ENCODE data around the gene NDRG3. TPM values are rescaled to one million over a fixed set of nuclear protein-coding genes. Genes with fewer than 3 reads are reported as not detected.

Gene NDRG3
- 19.8 and 20.2 TPM in 2 replicates for total RNA-seq (2014; rRNA removed; shearing (Covaris generic))
- 23.3 and 26.6 TPM in 2 replicates for polyA plus RNA-seq (2016; fragmentation: Nextera tagmentation; extraction: Ambion mirVana)

DNA sequence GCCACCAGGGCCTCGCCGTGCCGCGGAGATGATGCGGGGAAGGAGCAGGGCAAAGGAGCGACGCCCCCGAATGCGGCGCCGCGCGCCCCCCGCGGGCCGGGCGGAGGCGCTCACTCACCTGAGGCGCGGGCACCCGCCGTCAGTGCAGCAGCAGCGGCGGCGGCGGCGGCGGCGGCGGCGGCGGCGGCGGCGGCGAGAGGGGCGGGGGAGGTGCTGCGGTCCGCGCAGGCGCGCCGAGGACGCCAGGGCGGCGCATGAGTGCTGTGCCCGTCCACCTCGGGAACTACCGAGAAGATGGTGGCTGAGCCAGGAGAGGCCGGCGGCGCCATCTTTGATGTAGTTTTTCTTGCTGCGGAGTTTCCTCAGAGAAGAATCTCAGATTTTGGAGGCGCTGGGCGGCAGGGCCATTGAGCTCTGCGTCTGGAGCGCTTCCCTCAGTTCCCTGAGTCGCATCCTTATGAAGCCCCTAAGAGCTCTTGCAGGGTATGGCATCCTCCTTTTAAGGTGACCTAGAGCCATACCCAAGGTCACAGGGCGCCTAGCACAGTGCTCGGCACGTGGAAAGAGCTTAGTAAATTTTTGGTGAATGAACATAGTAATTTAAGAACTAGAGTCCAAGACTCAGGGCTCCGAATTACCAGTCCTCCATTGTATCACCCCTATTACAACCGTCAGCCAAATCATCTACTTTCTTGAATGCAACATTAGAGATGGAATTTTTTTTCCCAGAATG is at the start of gene NDRG3:
Gene NDRG3, minus strand, starts transcription at position 164 of the 733 bp plus-strand sequence. CDS start 24,355 bp downstream, outside the sequence.
- Histone ChIP-seq H3K4me1 (ENCODE audit: insufficient read depth) (peaks cover 4% of the 10 kb centered on the region), H3K9ac (peak within 1 kb of the TSS; percentile 76), H2AFZ (peak within 1 kb of the TSS; percentile 98), H3K27ac (peak within 1 kb of the TSS; percentile 10; the same call in 1 of the 2 replicates), H4K20me1 (ENCODE audit: insufficient read depth) (no peaks in the 10 kb centered on the region), H3K4me2 (ENCODE audit: unreplicated experiment) (peak within 1 kb of the TSS; percentile 97), H3K36me3 (ENCODE audit: low read depth) (no peaks in the 10 kb centered on the region), H3F3A (ENCODE audit: insufficient read depth) (0 out of 2 replicates have a peak, but pooled peaks cover 4% of the 10 kb centered on the region), H3K9me3 (ENCODE audit: low read depth) (no peaks in the 10 kb centered on the region), H3K9me2 (ENCODE audit: insufficient read depth) (no peaks in the 10 kb centered on the region), H3K4me3 (peak within 1 kb of the TSS; percentile 76), H3K27me3 (replicated peaks; ENCODE audit: insufficient read depth) (no peaks in the 10 kb centered on the region), H3K79me2 (ENCODE audit: insufficient read depth) (peaks cover 14% of the 10 kb centered on the region; the same call in 1 of the 2 replicates)
- TF ChIP-seq EZH2 (IDR thresholded peaks at IDR 0.05; ENCODE audit: insufficient read depth, poor library complexity, severe bottlenecking) (no peak), EZH2phosphoT487 (IDR thresholded peaks at IDR 0.05; ENCODE audit: insufficient read depth, low read depth) (no peak)
- DNase-seq = peak; percentile 98
- WGBS, 2 experiments (ENCODE audit: low coverage in 1 of 2, low lambda C conversion rate in 2 of 2, missing lambda C conversion rate in 2 of 2) = 2 to 6% methylated on average over 20 to 54 of the region's 63 CpGs
- in situ Hi-C loops (cut with MboI) = no loop called here

GRCh38 chr20:36794116-36794474 is 48.2 kb upstream of the NDRG3 start:
- peaks cover 17% of the 10 kb centered on the region; the same call in 1 of the 2 replicates for H3K36me3 ChIP-seq (ENCODE audit: low read depth)
- 0 out of 2 replicates have a peak, but pooled peaks cover 18% of the 10 kb centered on the region for H3K79me2 ChIP-seq (ENCODE audit: insufficient read depth)
- no peaks in the 10 kb centered on the region for H4K20me1 ChIP-seq (ENCODE audit: insufficient read depth)
- no peak overlapping the region for H2AFZ ChIP-seq
- no peak for DNase-seq
- no peaks in the 10 kb centered on the region for H3K9me2 ChIP-seq (ENCODE audit: insufficient read depth)
- H3K4me2 ChIP-seq (ENCODE audit: unreplicated experiment) = no peak overlapping the region
- no peak overlapping the region for H3K9ac ChIP-seq
- no peak overlapping the region for H3K4me3 ChIP-seq
- H3K4me1 ChIP-seq (ENCODE audit: insufficient read depth) = no peaks in the 10 kb centered on the region
- in situ Hi-C loops (cut with MboI) = no loop called here
- WGBS, 2 experiments (ENCODE audit: low coverage in 1 of 2, low lambda C conversion rate in 2 of 2, missing lambda C conversion rate in 2 of 2) = 95 to 96% methylated on average over 12 to 20 of the region's 20 CpGs
- no peaks in the 10 kb centered on the region for H3K9me3 ChIP-seq (ENCODE audit: low read depth)
- TF ChIP-seq EZH2 (IDR thresholded peaks at IDR 0.05; ENCODE audit: insufficient read depth, poor library complexity, severe bottlenecking) (no peak), EZH2phosphoT487 (IDR thresholded peaks at IDR 0.05; ENCODE audit: insufficient read depth, low read depth) (no peak)
- no peak overlapping the region for H3K27ac ChIP-seq
- no peaks in the 10 kb centered on the region for H3K27me3 ChIP-seq (replicated peaks; ENCODE audit: insufficient read depth)
- H3F3A ChIP-seq (ENCODE audit: insufficient read depth) = no peaks in the 10 kb centered on the region

- Histone ChIP-seq H3K9me3 (ENCODE audit: low read depth) (no peaks in the 10 kb centered on the region), H3K9me2 (ENCODE audit: insufficient read depth) (no peaks in the 10 kb centered on the region), H3K4me2 (ENCODE audit: unreplicated experiment) (no peak overlapping the region), H3K4me1 (ENCODE audit: insufficient read depth) (no peaks in the 10 kb centered on the region), H3K27ac (no peak overlapping the region), H3K79me2 (ENCODE audit: insufficient read depth) (0 out of 2 replicates have a peak, but pooled peaks cover 18% of the 10 kb centered on the region), H3F3A (ENCODE audit: insufficient read depth) (no peaks in the 10 kb centered on the region), H3K4me3 (no peak overlapping the region), H3K9ac (no peak overlapping the region), H4K20me1 (ENCODE audit: insufficient read depth) (no peaks in the 10 kb centered on the region), H3K36me3 (ENCODE audit: low read depth) (peaks cover 17% of the 10 kb centered on the region; the same call in 1 of the 2 replicates), H3K27me3 (replicated peaks; ENCODE audit: insufficient read depth) (no peaks in the 10 kb centered on the region), H2AFZ (no peak overlapping the region)
- 92 to 94% methylated on average over 31 to 36 of the region's 36 CpGs for WGBS, 2 experiments (ENCODE audit: low coverage in 1 of 2, low lambda C conversion rate in 2 of 2, missing lambda C conversion rate in 2 of 2)
- in situ Hi-C loops (cut with MboI) = no loop called here
- no peak for TF ChIP-seq EZH2 (IDR thresholded peaks at IDR 0.05; ENCODE audit: insufficient read depth, poor library complexity, severe bottlenecking)
- no peak for TF ChIP-seq EZH2phosphoT487 (IDR thresholded peaks at IDR 0.05; ENCODE audit: insufficient read depth, low read depth)
- DNase-seq = no peak
Observed at GRCh38 chr20:36793294-36794115, 47.6 kb upstream of the NDRG3 start.

DNA sequence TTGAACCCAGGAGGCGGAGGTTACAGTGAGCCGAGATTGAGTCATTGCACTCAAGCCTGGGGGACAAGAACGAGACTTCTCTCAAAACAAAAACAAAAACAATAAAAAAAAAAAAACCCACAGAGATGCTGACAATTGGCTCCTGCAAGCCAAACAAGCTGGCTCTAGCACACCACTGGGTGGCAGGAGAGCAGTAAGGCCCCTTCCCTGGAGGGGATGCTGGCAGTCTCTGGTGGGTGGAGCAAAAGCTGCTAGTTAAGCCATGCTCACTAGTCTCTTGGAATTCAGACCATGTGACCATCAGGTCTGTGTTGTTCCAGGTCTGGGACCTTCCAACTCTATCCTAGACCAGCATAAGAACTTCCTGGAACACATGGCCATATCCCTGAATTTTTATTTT is 46.5 kb upstream of the NDRG3 start:
- 59 to 69% methylated on average over 3 of the region's 3 CpGs for WGBS, 2 experiments (ENCODE audit: low coverage in 1 of 2, low lambda C conversion rate in 2 of 2, missing lambda C conversion rate in 2 of 2)
- H3K36me3 ChIP-seq (ENCODE audit: low read depth) = peaks cover 13% of the 10 kb centered on the region; the same call in 1 of the 2 replicates

More for the DNA sequence above, 46.5 kb upstream of the NDRG3 start:
- no peaks in the 10 kb centered on the region for H4K20me1 ChIP-seq (ENCODE audit: insufficient read depth)
- no peaks in the 10 kb centered on the region for H3K27me3 ChIP-seq (replicated peaks; ENCODE audit: insufficient read depth)
- no peak overlapping the region for H2AFZ ChIP-seq
- H3K27ac ChIP-seq = no peak overlapping the region
- no peaks in the 10 kb centered on the region for H3K9me3 ChIP-seq (ENCODE audit: low read depth)
- no peak overlapping the region for H3K9ac ChIP-seq
- H3K79me2 ChIP-seq (ENCODE audit: insufficient read depth) = 0 out of 2 replicates have a peak, but pooled peaks cover 18% of the 10 kb centered on the region
- peak; percentile 69 for DNase-seq
- H3K4me3 ChIP-seq = no peak overlapping the region
- in situ Hi-C loops (cut with MboI) = no loop called here
- no peaks in the 10 kb centered on the region for H3F3A ChIP-seq (ENCODE audit: insufficient read depth)
- TF ChIP-seq EZH2phosphoT487 (IDR thresholded peaks at IDR 0.05; ENCODE audit: insufficient read depth, low read depth) = no peak
- TF ChIP-seq EZH2 (IDR thresholded peaks at IDR 0.05; ENCODE audit: insufficient read depth, poor library complexity, severe bottlenecking) = no peak
- no peaks in the 10 kb centered on the region for H3K4me1 ChIP-seq (ENCODE audit: insufficient read depth)
- H3K9me2 ChIP-seq (ENCODE audit: insufficient read depth) = no peaks in the 10 kb centered on the region
- no peak overlapping the region for H3K4me2 ChIP-seq (ENCODE audit: unreplicated experiment)

Measured in GM23248 (cell line).